Fibroblast of skin of abdomen (primary cell): ENCODE results near the gene TKFC.
A peak's percentile ranks its signal among the peaks of the same experiment; 100 is the strongest.
"Not testable (repeated sequence)": the region's sequence is repeated elsewhere in the genome, so short reads cannot be mapped to it uniquely, and the experiment has no call there.

Source experiments
- DNase-seq: peaks from one replicate; pipeline ENCODE4 v3.0.0-alpha.2; 2013

Gene TKFC

GRCh38 chr11:61369372-61370348, 36.6 kb downstream of the TKFC start:
- peak; percentile 34 for DNase-seq

GRCh38 chr11:61370349-61371005, 37.4 kb downstream of the TKFC start:
- DNase-seq = no peak

GRCh38 chr11:61372659-61373420, 39.8 kb downstream of the TKFC start:
- DNase-seq = no peak

GRCh38 chr11:61375761-61376108, 42.7 kb downstream of the TKFC start:
- DNase-seq = no peak

GRCh38 chr11:61377461-61378160, 44.6 kb downstream of the TKFC start:
- no peak for DNase-seq

- DNase-seq = peak; percentile 97
Observed at GRCh38 chr11:61378713-61379313, 45.8 kb downstream of the TKFC start.

- no peak for DNase-seq
Observed at GRCh38 chr11:61380884-61381283, 47.9 kb downstream of the TKFC start.

GRCh38 chr11:61383859-61384258, 50.8 kb downstream of the TKFC start:
- DNase-seq = not testable (repeated sequence)

GRCh38 chr11:61384271-61385242, 51.5 kb downstream of the TKFC start:
- no peak for DNase-seq

GRCh38 chr11:61390161-61390560, 57.1 kb downstream of the TKFC start:
- DNase-seq = no peak

- peak; percentile 19 for DNase-seq
Observed at GRCh38 chr11:61392981-61393595, 60.1 kb downstream of the TKFC start.
